B cell (primary cell): Measurements from ENCODE around the gene ABHD1. TPM values are rescaled to one million over a fixed set of nuclear protein-coding genes. Genes with fewer than 3 reads are reported as not detected.

Experiments used
- ATAC-seq: fragments of 200-7000 bp; cut with Tn5 transposase; one replicate; pipeline ENCODE4 v1.10.0; 2021; ENCODE audit warnings: low read depth, mild to moderate bottlenecking, moderate number of reproducible peaks, moderate library complexity
- CTCF ChIA-PET: fragments of 350-600 bp; sonication (Branson Sonifier 250); formaldehyde crosslinking; loops from one replicate; lab custom pipeline; 2021; ENCODE audit warnings: antibody characterized with exemption, inconsistent platforms; lab: Charles Lee
- POLR2A ChIA-PET: fragments of 350-600 bp; sonication (Branson Sonifier 250); formaldehyde crosslinking; loops from one replicate; lab custom pipeline; 2021; ENCODE audit warnings: antibody characterized with exemption; lab: Charles Lee
- DNase-seq: peaks from one replicate; pipeline ENCODE4 v3.0.0; 2013
- H2AFZ ChIP-seq: 2 replicates; pipeline ENCODE4 v1.6.1; 2012; ENCODE audit warnings: mild to moderate bottlenecking, low read depth, low read length; ENCODE audit not compliant: insufficient read depth, poor library complexity, severe bottlenecking
- H3K27ac ChIP-seq, 2 donors: 1 replicate in 1 of 2; 2 replicates in 1 of 2; pipeline ENCODE4 v1.5.1; 2012 to 2013; ENCODE audit warnings: low read length in 2 of 2, mild to moderate bottlenecking in 2 of 2, moderate library complexity in 1 of 2
- H3K27me3 ChIP-seq, 4 experiments: fragments of 200-600 bp in 1 of 4; sonication (generic) in 1 of 4; replicated peaks in 1 of 4; 1 replicate in 2 of 4; 2 replicates in 2 of 4; pipeline versions ENCODE4 v1.6.1 to v1.7.0; 2013 to 2016; ENCODE audit warnings: low read length in 3 of 4, mild to moderate bottlenecking in 2 of 4, mixed read lengths in 1 of 4, moderate library complexity in 1 of 4; ENCODE audit not compliant: insufficient read depth in 4 of 4, control insufficient read depth in 3 of 4; ENCODE audit errors: control extremely low read depth in 1 of 4
- H3K36me3 ChIP-seq, 2 experiments: replicated peaks in 1 of 2; 1 replicate in 1 of 2; 2 replicates in 1 of 2; pipeline versions ENCODE4 v1.6.1 to v1.7.1; 2013; ENCODE audit warnings: low read length in 1 of 2; ENCODE audit not compliant: insufficient read depth in 2 of 2, control insufficient read depth in 1 of 2; ENCODE audit errors: control extremely low read depth in 1 of 2, extremely low read depth in 1 of 2
- H3K4me1 ChIP-seq, 2 donors: fragments of 200-600 bp in 1 of 2; sonication (generic) in 1 of 2; 1 replicate in 1 of 2; 2 replicates in 1 of 2; pipeline versions ENCODE4 v1.5.1 to v1.6.1; 2013 to 2017; ENCODE audit warnings: low read length in 2 of 2; ENCODE audit not compliant: control insufficient read depth in 2 of 2, insufficient read depth in 2 of 2
- H3K4me2 ChIP-seq: replicated peaks from 2 replicates; pipeline ENCODE3; 2012; ENCODE audit warnings: mild to moderate bottlenecking, low read depth, low read length; ENCODE audit not compliant: poor library complexity, severe bottlenecking
- H3K4me3 ChIP-seq, 5 experiments: fragments of 200-600 bp in 1 of 5; sonication (generic) in 1 of 5; 1 replicate in 3 of 5; 2 replicates in 2 of 5; pipeline versions ENCODE4 v1.5.1 to v1.7.0; 2011 to 2016; ENCODE audit warnings: low read length in 4 of 5, mild to moderate bottlenecking in 4 of 5, low read depth in 2 of 5, control low read depth in 1 of 5, moderate library complexity in 1 of 5; ENCODE audit not compliant: insufficient read depth in 1 of 5; ENCODE audit errors: control extremely low read depth in 1 of 5, extremely low read depth in 1 of 5
- H3K79me2 ChIP-seq: fragments of 200-600 bp; sonication (generic); one replicate; pipeline ENCODE4 v1.6.0; 2016; ENCODE audit warnings: low read length; ENCODE audit not compliant: control insufficient read depth, insufficient read depth
- H3K9ac ChIP-seq: fragments of 200-600 bp; sonication (generic); 2 replicates; pipeline ENCODE4 v1.6.1; 2017; ENCODE audit warnings: mild to moderate bottlenecking, low read length, moderate library complexity
- H3K9me3 ChIP-seq, 3 donors: one replicate each; pipeline versions ENCODE4 v1.6.1 to v1.7.1; 2013; ENCODE audit warnings: low read length in 2 of 3; ENCODE audit not compliant: control insufficient read depth in 2 of 3, insufficient read depth in 1 of 3; ENCODE audit errors: control extremely low read depth in 1 of 3
- H4K20me1 ChIP-seq: 2 replicates; pipeline ENCODE4 v1.6.0; 2012; ENCODE audit warnings: mild to moderate bottlenecking, low read length; ENCODE audit not compliant: insufficient read depth, control insufficient read depth, poor library complexity, severe bottlenecking
- H3K27ac Mint-ChIP-seq: one replicate; pipeline ENCODE4 v1.8.0; 2021; ENCODE audit warnings: mixed read lengths
- H3K27me3 Mint-ChIP-seq: one replicate; pipeline ENCODE4 v1.8.0; 2021; ENCODE audit warnings: mixed read lengths
- H3K4me1 Mint-ChIP-seq: one replicate; pipeline ENCODE4 v1.8.0; 2021; ENCODE audit warnings: mixed read lengths
- H3K4me3 Mint-ChIP-seq: one replicate; pipeline ENCODE4 v1.8.0; 2021; ENCODE audit warnings: mixed read lengths
- H3K9me3 Mint-ChIP-seq: one replicate; pipeline ENCODE4 v1.8.0; 2022; ENCODE audit warnings: mixed read lengths; ENCODE audit not compliant: insufficient read depth
- CTCF ChIP-seq: fragments of 200-600 bp; IDR thresholded peaks from one replicate; pipeline ENCODE4 v1.8.0; 2022; ENCODE audit warnings: antibody characterized with exemption, mild to moderate bottlenecking
- EZH2 ChIP-seq: IDR thresholded peaks from 2 replicates; pipeline ENCODE4 v1.6.1; 2012; ENCODE audit warnings: borderline replicate concordance, low read depth, mild to moderate bottlenecking, moderate library complexity, low read length; ENCODE audit not compliant: insufficient read depth, poor library complexity, severe bottlenecking
- WGBS: methylation state at CpG from one replicate; pipeline ENCODE4 v1.1.5; 2013; ENCODE audit warnings: missing lambda C conversion rate; ENCODE audit not compliant: insufficient coverage; 5-methylcytosine and 5-hydroxymethylcytosine counted together
- intact Hi-C: fragments of 100-400 bp; cut with micrococcal nuclease; formaldehyde crosslinking; loops from one replicate; pipeline ENCODE4 v1.10.0; 2022
- polyA plus RNA-seq: library from polyadenylated mRNA; depleted of rRNA; stranded (reverse); fragments of >200 nt; gene quantifications from 2 replicates; pipeline ENCODE4 v1.2.3, GENCODE V29; 2012
- total RNA-seq, 2 donors: library from RNA; stranded (reverse); fragments of 120-200 nt in 1 of 2; gene quantifications; 1 replicate in 1 of 2; 2 replicates in 1 of 2; pipeline versions ENCODE4 v1.2.3 to v1.2.4, GENCODE V29; 2013 to 2022

ABHD1 gene
- total and polyA plus RNA-seq, 2 donors (not counting 1 experiment from before 2014, with no cell fraction given) = 1.5 to 2.7 TPM

GRCh38 chr2:27139310-27139709, 15.7 kb downstream of the ABHD1 start, which contains the start of gene PRR30:
Gene PRR30 (minus strand): TSS chr2:27139410. CDS start chr2:27138329, 1,081 bp downstream.
- intact Hi-C loops = no loop called here
- DNase-seq = no peak
- Mint-ChIP-seq H3K27ac (no peak within 1 kb of the TSS), H3K4me1 (peaks cover 8% of the 10 kb centered on the region), H3K4me3 (no peak within 1 kb of the TSS), H3K9me3 (no peaks in the 10 kb centered on the region), H3K27me3 (peaks cover 18% of the 10 kb centered on the region)
- H3K4me3 ChIP-seq = no peak within 1 kb of the TSS
- ChIA-PET CTCF (no interaction called here), POLR2A (no interaction called here)
- no peaks in the 10 kb centered on the region for H3K9me3 ChIP-seq
- peaks cover 9 to 12% of the 10 kb centered on the region in 2 donors for H3K4me1 ChIP-seq
- no peak within 1 kb of the TSS for H2AFZ ChIP-seq
- peaks cover under 1% of the 10 kb centered on the region for H3K79me2 ChIP-seq
- H4K20me1 ChIP-seq = no peaks in the 10 kb centered on the region
- TF ChIP-seq EZH2 (no peak), CTCF (no peak)
- no peak within 1 kb of the TSS for H3K27ac ChIP-seq
- 93% methylated on average over 4 of the region's 4 CpGs for WGBS
- ATAC-seq = no peak
- peaks cover 0 to 8% (median 0%) of the 10 kb centered on the region in 4 experiments for H3K27me3 ChIP-seq
- no peak within 1 kb of the TSS for H3K9ac ChIP-seq
- no peaks in the 10 kb centered on the region for H3K36me3 ChIP-seq
- H3K4me2 ChIP-seq = no peak within 1 kb of the TSS

GRCh38 chr2:27143285-27143684, 19.7 kb downstream of the ABHD1 start:
- no peaks in the 10 kb centered on the region for H3K36me3 ChIP-seq
- Mint-ChIP-seq H3K27ac (no peak overlapping the region), H3K4me3 (no peak overlapping the region), H3K9me3 (no peaks in the 10 kb centered on the region), H3K27me3 (peaks cover 27% of the 10 kb centered on the region), H3K4me1 (no peaks in the 10 kb centered on the region)
- no peak overlapping the region for H3K4me2 ChIP-seq
- no peak overlapping the region for H3K4me3 ChIP-seq
- ChIA-PET POLR2A (no interaction called here), CTCF (no interaction called here)
- no peaks in the 10 kb centered on the region for H3K9me3 ChIP-seq
- no peak overlapping the region for H3K9ac ChIP-seq
- no peak for ATAC-seq
- no peaks in the 10 kb centered on the region for H3K79me2 ChIP-seq
- intact Hi-C loops = no loop called here
- no peaks in the 10 kb centered on the region for H3K4me1 ChIP-seq
- no CpG with 5 or more reads among the region's 1 CpG for WGBS
- DNase-seq = no peak
- H3K27ac ChIP-seq = no peak overlapping the region
- H4K20me1 ChIP-seq = no peaks in the 10 kb centered on the region
- H3K27me3 ChIP-seq = peaks cover 0 to 8% (median 0%) of the 10 kb centered on the region in 4 experiments
- no peak for TF ChIP-seq CTCF
- TF ChIP-seq EZH2 = no peak
- H2AFZ ChIP-seq = no peak overlapping the region
